COLO829 (cell line): ENCODE results near the gene IBTK.
"Not testable (repeated sequence)": the region's sequence is repeated elsewhere in the genome, so short reads cannot be mapped to it uniquely, and the experiment has no call there.

Experiments
- DNase-seq: peaks from one replicate; pipeline ENCODE4 v3.0.0; 2012; ENCODE audit warnings: low spot score

Gene IBTK

DNA sequence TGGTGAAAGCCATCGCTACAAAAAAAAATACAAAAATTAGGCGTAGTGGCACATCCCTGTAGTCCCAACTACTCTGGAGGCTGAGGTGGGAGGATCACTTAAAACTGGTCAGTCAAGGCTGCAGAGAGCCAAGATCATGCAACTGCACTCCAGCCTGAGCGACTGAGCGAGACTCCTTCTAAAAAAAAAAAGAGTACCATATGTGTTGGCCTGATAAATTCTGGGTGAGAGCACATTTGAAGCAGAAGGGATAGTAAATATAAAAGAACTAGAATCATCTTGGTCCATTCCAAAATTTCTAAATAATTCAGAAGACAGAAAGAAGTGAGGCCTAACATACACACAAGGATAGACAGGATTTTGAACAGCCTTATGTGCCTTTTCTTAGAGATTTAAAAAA, 2.2 kb downstream of the IBTK start:
- no peak for DNase-seq

DNA sequence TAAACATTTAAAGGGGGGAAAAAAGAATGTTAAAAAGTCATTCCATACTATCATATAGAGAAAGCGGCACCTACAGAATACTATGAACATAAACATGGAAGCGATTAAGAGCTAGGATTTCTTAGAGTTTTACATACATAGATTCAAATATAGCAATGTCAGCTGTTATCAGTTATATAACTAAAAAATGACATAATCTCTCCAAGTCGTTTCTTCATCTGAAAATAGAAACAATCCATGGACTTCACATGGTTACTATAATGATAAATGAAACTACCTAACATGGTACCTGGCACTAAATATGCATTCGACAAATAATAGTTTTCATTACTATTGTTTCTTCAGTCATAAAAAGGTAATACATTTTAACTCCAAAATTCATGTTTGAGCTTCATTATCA, 3.7 kb downstream of the IBTK start:
- no peak for DNase-seq

DNA sequence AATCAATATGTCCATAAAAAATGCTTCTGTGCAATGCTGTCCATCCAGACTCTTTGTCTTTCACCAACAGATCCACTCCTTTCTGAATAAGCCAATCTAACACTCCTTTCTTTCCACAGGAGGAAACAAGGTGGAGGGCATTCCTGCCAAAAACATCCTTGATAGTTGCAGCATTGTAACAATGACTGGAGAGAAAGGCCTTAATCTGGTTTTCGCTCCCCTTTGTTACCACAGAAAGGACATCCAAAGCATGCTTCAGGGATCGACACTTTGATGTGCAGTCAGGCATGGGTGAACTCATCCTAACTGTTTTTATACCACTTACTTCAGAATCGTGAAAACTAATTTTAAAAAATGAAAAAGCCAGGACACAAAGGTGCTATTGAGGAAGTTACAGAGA, 7.4 kb downstream of the IBTK start:
- DNase-seq = no peak

DNA sequence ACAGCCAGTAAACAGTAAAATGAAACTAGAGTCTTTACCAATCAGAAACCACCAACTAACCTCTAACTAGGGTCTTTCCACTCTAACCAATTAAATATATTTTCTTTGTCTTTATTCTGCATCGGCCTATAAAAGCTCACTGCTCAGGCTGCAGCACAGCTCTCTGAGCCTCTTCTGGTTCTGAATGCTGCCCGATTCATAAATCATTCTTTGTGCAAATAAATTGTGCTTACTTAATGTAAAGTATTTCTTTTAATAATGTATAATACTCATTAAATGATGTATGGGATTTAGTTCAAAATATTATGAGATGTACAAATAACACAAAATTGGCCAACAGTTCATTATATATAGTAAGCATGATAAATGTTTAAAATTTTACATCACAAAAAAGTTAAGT, 7.9 kb downstream of the IBTK start:
- no peak for DNase-seq

DNA sequence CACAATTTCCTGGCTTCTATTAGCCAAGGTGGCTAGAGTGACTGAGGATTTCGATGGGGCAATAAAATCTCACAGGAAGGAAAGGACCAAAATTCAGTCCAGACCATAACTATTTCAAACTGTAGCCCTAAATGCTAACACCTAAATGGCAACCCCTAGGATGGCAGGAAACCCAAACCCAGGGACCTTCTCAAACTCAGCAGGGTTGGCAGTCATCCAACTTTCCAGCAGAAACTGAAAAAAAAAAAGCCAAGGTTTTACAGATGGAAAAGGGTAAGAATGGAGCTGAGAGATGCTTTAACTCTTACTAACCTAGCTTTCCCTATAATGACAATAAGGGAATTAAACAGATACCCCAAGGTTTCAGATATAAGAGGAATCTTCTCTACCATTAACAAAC, 10.5 kb downstream of the IBTK start:
- no peak for DNase-seq

DNA sequence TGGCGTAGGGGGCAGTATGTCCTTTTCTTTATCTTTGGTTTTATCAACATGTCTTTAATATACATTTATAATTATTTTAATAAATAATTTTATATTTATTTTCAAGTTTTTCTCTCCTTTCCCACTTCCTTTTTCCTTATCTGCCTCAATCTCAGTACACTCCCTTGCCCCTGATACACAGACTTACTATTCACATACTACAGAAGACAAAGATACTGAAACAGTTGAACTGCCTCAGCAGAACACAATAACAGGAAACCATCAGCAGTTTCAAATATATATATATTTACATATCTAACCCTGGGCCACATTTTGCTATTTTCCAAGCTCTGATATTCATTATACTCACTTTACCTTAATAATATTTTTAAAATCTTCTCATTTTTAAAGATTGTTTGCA, 19.8 kb downstream of the IBTK start:
- no peak for DNase-seq

DNA sequence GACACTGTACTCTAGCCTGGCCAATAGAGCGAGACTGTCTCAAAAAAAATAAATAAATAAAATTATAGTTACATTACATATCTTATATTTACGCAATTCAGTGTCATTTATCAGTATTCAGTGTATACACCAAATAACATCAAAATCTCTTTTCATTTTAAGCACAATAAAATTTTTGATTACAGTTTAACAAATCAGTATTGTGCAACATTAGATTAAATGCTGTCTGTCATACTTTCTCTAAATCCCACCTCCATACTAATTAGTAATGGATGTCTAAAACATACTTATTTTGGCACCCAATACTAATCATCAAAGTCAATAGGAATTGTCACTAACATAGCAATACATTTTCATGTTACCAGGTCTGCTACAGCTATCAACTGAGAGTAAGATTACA, 27.4 kb downstream of the IBTK start:
- DNase-seq = no peak

DNA sequence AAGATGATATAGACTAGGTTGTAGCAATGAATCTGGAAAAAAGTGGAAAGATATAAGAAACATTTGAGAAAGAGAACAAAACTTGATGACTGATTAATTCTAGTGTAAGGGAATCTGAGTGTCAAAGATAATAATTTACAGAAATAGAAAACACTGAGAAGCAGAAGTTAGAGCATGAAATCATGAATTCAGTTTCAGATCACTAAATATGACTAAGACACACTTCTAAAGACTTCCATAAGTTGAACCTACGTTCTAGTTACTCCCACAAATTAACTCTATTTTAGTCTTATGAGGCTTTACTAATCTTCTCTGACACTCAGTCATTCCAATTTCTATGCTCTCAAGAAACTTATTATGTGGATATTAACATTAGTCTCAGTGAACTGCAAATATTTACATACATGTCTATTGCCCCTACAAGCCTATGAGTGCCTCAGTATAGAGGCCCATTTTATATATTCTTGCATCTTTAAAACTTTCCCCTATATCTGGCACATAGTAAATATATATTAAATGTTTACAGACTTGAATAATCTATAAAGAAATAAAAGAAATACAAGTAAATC, 30.4 kb downstream of the IBTK start:
- DNase-seq = no peak

DNA sequence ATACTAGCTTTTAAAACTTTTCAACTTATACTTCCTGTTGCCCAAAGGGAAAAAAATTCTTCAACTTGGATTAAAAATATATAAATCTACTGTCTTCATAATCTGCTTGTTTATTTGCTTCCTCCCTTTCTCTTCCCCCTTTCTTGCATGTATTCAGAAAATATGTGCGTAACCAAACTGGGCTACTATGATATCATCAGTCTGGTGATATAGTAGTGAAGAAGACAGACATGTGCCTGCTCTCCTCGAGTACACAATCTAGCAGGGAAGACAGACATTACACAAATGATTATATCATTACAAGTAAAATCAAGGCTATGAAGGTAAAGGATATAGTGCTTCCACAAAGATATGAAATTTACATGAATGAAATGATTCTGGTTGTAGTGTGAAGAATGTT, 31.0 kb downstream of the IBTK start:
- no peak for DNase-seq

DNA sequence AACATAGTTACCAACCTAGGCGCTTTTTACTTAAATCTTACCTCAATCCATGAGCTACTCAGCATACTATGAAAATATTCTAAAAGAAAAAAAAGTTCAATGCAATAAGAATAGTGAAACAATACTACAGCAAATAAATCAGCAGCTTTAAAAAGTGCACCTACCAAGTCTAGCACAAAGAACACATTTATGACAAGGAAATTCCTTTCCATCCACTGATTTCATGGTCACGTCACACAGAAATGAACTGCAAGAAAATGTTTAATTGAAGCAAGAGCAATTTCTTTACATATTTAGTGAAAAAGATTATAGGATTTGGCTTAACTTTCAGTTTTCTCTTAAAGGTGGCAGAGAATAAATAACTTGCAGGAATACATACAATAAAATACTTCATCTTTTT, 36.2 kb downstream of the IBTK start:
- DNase-seq = peak; percentile 54

DNA sequence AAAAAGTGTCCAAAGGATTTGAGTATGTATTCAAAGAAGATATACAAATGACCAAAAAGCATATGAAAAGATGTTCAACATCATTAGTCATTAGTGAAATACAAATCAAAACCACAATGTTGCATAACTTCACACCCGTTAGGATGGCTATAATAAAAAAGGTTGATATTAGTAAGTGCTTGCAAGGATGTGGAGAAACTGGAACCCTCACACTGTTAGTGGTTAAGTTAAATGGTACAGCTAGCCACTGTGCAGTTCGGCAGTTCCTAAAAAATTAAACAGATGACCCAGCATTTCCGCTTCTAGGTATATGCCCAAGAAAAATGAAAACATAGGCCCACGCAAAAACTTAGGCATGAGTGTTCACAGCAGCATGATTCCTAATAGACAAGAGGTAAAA, 38.6 kb downstream of the IBTK start:
- no peak for DNase-seq

DNA sequence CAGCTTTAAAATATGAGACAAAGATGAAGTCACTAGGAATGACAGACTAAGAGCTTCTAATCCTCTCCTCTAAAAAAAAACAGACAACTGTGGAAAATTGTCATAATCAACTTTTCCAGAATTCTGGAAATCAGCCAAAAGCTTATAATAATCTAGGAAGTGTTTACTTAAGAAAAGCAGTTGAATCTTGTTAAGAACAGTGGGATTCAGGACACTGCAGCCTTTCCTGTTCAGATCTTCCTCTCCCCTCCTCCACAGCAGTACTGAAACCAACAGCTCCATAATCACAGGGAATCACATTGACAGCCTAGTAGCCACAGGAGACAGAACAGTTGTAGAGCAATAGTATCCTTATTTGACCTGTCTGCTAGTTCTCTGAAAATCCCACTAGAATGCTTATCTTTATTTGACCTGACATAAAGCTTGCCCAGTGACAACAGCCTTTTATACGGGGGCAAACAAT, 41.6 kb downstream of the IBTK start:
- DNase-seq = no peak

DNA sequence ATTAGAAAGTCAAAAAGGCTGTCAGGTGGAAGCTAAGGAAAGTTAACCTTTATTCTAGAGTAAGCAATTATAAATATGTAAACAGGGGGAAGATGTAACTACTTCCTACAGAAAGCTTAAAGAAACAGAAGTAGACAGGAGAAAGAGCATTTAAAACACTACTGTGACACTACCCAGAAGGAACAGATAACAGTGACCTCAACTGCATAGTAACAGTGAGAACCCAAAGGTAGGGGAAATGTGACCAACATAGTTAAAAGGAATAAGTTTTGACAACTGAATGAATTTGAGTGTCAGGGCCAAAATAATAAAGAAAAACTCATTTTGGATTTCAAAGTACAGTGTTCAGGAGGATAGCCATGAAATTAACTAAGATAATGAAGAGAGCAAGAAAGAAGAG, 43.5 kb downstream of the IBTK start:
- DNase-seq = no peak

DNA sequence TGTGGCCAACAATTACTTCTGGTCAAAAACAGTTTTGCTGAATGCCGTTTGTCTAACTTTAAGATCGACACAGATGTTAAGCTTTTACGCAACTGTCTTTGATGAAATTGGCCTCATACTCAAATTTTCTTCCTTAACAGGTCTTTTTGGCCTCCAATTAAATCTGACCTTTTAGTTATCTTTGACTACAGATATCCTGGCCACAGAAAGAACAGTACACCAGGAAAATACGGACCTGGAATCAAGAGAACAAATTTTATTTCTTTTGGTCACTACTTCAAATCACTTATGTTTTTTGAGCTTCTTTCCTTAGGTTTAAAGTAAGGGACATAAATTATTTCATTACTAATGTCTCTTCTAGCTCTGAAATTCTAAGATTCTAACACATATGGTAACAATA, 49.8 kb downstream of the IBTK start:
- DNase-seq = no peak

DNA sequence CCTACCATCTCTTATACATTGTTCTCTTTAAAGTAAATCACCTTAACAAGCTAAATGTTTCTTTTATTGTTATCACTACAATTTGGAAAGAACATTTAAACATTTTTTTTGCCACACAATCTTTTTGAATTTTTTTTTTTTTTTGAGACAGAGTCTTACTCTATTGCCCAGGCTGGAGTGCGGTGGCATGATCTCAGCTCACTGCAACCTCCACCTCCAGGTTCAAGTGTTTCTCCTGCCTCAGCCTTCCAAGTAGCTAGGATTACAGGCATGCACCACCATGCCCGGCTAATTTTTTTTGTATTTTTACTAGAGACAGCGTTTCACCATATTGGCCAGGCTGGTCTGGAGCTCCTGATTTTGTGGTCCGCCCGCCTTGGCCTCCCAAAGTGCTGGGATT, 50.3 kb downstream of the IBTK start:
- DNase-seq = not testable (repeated sequence)

DNA sequence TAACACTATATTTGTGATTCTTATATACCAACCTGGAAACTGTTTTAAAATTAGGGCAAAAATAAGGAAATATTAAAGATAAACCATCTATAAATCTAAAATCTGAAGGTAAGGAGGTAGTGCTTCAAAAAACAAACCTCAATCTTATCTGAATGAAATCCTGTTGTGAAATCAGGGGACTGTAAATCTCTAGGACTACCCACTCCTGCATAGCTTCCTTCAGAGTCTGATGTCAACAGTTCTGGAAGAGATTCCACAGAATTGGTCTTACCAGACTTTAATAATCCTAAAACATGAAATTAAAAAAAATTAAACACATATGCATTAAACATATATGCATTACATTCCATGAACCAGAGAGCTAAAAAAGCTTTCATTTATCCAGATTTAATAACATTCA, 51.4 kb downstream of the IBTK start:
- no peak for DNase-seq

DNA sequence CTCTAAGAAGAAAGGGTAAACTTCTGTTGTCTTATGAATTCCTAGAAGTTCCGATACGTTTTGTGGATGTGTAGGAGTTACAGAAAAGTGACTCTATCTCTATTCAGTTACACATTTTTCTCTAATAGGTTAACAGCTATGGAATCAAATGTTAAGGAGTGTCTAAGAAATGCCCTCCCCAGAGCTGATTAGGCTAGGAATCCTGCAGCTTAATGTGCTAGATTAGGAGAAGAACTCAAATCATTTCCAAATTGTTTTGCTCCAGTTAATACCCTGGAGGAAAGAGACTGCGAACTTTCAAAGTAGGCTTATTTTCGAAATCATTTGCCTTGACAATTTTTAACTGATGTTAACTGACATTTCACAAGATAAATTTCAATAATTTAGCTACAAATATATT, 51.9 kb downstream of the IBTK start:
- no peak for DNase-seq

DNA sequence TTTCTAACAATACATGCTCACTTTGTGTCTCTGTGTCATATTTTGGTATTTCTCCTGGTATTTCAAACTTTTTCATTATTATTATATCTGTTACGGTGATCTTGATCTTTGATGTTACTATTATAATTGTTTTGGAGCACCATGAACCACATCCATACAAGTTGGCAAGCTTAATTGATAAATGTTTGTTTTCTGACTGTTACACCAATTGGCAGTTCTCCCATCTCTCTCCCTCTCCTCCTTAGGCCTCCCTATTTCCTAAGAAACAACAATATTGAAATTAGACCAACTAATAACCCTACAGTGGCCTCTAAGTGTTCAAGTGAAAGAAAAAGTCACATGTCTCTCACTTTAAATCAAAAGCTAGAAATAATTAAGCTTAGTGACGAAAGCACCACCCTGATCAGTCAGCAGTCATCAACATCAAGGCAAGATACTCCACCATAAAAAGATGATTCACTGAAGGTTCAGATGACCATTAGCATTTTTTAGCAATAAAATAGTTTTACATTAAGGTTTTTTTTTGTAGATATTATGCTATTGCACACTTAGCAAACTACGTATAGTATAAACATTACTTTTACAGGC, 61.5 kb downstream of the IBTK start:
- DNase-seq = no peak

DNA sequence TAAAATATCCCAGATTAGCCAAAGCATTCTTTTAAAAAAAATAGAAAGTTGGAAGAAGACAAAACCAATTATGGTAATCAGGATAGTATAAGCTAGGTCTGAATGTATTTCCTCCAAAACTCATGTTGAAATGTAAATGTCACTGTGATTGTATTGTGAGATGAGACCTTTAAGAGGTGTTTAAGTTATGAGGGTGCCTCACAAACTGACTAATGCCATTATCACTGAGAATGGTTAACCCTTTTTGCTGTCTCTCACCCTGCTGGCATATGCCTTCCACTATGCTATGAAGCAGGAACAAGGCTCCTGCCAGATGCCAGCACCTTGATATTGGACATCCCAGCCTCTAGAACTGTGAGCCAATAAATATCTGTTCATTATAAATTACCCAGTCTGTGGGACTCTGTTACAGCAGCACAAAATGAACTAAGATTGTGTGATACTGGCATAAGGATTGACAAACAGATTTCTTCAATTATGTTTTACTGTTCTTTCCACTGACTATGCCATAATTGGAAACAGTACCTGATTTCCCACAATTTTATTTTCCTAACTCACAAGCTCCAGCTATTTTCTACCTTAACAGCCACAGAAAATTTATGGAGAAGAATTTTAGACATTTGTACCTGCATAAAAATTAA, 63.8 kb downstream of the IBTK start:
- DNase-seq = no peak

DNA sequence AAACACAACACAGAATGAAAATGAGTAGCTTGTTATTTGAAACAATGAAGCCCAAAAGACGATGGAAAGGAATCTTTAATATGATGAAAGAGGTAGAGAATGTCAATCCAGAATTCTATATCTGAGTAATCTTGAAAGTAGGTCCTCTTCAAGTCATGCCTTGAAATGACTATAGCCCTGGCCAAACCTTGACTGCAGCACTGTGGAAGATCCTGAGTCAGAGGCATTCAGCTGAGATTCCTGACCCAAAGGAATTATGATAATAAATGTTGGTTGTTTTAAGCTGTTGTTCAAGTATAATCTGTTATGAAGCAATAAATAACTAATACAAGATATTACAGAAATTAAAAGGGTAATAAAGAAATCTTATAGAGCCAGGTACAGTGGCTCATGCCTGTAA, 64.8 kb downstream of the IBTK start:
- DNase-seq = no peak

DNA sequence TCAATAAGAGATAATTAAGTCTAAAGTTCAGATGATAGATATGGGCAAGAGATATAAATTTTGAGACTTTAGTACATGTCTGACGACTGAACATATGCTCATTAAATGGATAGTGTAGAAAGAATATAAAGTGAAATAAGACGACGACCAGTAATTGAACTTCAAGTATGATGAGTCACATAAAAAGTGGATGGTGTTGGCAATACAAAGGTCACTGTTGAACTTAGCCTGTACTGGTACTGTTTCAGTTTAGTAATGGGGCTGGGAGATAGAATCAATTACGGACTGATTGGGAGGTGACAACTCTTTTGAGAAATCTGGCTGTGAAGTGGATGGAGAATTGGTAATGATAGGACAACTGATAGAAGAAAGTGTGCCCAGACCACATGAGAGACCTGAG, 68.1 kb downstream of the IBTK start:
- DNase-seq = no peak

DNA sequence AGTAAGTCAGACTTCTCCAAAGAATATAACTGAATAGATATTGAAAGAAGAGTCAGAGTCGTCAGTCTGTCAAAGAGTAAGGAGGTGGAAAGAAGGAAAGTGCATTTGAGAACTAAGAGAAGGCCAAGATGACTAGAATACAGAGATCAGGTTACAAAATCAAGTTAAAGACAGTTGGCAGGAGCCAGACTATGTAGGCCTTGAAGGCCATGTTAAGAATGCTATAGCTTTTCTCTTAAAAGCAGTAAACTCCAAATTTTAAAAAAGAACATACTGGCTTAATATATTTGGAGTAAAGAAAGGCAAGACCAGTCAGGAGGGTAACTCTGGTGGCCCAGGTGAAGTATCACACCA, 68.8 kb downstream of the IBTK start:
- DNase-seq = no peak

DNA sequence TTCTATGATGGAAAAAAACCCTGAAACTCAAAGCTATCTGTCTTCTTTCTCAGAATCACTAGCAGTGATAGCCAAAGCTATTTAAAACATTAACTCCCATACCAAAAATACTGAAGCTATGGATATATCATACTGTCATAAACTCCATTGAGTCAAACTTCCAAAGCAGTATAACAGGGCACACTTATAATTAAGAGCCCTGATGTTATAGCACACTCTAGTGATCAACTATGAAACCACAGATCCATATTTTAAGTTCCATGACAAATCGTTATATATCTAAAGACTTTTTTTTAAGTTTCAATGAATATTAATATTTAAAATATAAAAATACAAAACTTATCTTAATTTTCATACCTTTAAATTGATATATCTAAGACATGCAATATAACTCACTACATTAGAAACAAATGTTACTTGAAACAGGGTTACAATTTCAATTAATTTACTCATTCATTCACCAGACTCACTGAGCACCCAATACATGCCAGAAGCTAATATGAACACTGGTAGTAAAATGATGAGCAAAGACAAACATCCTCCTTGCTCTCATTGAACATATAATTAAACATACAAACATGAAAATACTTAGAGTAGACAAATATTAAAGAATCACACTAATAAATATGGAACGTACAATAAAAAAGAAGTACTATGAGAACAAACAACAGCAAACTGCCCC, 69.3 kb downstream of the IBTK start:
- DNase-seq = peak; percentile 16

DNA sequence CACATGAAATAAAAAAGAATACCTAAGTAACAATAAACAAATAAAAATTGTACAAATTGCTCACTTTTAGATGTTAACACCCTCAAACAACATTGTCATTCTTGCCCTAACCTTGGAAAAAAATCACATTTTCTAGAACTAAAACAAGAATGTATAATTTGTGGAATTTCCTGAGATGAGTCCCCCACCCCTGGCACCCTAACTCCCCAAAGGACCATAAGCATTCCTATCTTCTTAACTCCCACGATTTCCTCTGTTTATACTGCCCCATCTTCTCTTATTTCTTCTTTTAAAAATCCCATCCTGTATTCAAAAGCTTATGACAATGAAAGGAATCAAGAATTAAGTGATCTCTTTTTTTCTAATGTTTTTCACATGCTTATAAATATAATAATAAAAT, 70.9 kb downstream of the IBTK start:
- no peak for DNase-seq
